GM21737 (cell line): ENCODE results near the gene FRZB.
"Not testable (repeated sequence)": the region's sequence is repeated elsewhere in the genome, so short reads cannot be mapped to it uniquely, and the experiment has no call there.

Source experiments
- ATAC-seq: cut with Tn5 transposase; IDR thresholded peaks from one replicate; pipeline ENCODE4 v1.9.1; 2021; ENCODE audit warnings: mild to moderate bottlenecking, moderate library complexity; ENCODE audit not compliant: unreplicated experiment

FRZB gene

DNA sequence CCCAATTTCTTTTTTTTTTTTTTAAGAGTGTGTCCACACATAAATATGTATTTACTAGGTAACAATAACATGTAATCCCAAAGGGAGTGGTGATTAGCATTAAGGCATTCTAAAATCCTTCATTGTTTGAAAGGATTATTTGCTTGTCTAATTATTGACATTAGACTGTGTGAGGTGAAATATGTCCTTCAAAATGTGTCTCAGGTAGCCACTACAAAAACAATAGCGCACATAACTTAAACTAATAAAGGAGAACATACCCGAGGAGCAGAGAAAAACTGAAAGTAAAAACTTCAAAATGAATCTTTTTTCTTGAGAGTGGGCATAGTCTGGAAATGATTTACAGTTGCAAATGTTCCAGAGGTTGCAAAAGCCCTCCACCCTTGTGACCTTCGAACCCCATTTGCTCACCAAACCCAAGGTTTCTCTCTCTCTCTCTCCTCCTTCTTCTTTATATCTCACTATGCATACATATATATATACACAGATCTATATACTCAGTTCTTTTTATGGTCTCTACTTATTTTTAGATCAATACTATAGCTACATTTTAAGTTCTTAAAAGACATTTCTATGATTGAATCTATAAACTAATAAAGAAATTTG is 24.4 kb upstream of the FRZB start:
- ATAC-seq, result no peak

DNA sequence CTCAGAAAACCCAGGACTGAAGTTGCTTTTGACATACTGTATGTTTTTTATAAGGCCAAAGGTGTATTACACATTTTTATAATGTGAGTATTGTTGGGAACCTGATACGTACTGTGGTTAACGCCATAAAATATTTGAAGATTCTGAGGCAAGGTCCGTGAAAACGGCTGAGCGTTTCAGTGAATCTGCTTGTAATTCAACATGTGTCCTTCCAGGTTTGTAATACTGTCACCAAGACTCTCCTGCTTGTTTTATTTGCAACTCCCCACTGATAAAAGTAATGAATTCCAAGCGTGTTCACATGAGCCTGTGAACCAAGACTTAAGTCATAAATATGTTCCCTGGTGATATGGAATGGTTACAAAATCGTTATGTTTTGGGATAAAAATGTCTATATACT is 23.9 kb upstream of the FRZB start:
- no peak for ATAC-seq

DNA sequence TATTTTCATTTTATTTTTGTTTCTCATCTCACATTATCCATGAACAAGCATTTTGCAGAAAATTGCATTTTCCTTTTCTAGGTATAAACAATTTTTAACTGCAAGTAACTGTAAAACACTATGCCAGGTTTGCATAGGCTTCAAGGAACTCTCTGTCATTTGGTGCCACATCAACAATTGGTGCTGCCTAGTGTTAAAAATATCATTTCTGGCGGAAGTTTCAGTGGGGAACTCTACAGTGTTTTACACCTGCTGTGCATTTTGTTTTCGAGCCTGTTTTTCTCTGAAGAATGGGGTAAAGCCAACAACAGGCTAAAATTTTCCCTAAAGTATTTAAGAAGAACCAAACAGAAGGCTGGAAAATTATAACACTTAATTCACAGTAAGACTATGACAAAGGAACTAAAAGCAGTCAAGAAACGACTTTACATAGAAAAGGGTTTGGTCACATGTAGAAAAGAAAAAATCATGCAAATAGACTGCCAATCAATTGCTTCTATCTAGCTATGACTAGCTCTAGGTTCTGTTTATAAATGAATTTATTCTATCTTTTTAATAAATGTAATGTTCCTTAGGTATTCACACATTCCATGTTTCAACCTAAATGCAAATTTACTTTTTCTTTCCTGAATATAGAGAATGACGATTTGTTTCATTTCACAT is 21.4 kb upstream of the FRZB start:
- no peak for ATAC-seq

GRCh38 chr2:182887093-182887492 is 20.7 kb upstream of the FRZB start:
- no peak for ATAC-seq

GRCh38 chr2:182885771-182886170 is 19.3 kb upstream of the FRZB start:
- no peak for ATAC-seq

DNA sequence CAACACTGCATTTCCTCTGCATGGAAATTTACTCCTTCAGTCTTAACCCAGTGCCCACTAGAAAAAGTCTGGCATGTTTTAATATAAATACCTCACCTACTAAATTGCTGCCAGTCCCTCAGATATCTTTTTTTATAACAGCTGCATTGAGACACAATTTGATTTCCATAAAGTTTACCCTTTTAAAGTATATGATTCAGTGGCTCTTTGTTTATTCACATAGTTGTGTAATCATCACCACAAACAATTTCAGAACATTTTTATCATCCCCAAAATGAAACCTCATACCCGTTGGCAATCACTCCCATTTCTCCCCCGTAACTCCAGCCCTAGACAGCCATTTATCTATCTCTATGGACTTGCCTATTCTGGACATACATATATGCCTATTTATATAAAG is 17.0 kb upstream of the FRZB start:
- no peak for ATAC-seq

GRCh38 chr2:182880100-182880499 is 13.7 kb upstream of the FRZB start:
- not testable (repeated sequence) for ATAC-seq

GRCh38 chr2:182876653-182877052 is 10.2 kb upstream of the FRZB start:
- ATAC-seq, result not testable (repeated sequence)

GRCh38 chr2:182870227-182870626 is 3.8 kb upstream of the FRZB start:
- no peak for ATAC-seq

DNA sequence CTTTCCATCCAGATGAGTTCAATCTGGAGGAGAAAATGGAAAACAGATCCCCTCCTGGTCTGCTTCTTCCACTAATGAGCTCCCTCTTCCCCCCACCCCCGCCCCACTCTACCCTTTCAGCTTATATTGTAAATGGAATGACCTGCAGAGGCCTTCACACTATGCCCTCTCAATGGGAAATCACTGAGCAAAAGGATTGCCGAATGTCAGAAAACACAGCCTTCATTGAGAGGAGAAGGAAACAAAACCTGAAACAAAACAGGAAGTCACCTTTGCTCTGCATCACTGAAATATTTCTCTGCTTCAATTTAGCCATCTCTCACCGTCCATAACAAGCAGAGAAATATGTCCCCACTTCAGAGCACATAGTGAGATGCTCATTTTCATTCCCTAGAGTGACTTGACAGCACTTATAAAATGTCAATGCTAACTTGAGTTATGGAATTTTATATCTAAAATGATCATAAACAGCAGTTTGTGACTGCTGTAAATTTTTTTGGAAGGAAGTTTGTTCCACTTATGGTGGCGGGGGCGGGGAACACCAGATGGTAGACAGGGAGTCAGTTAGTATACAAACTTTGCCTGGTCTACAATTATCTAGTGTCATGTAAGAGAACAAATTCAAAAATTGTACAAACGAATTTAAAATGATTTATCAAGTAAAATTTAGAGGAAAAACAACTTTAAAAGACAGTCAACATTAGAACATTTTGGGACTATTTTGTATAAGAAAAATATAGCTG is 1.8 kb upstream of the FRZB start:
- no peak for ATAC-seq

- ATAC-seq, result no peak
These were observed 1.1 kb upstream of the FRZB start for GRCh38 chr2:182867426-182868053.

DNA sequence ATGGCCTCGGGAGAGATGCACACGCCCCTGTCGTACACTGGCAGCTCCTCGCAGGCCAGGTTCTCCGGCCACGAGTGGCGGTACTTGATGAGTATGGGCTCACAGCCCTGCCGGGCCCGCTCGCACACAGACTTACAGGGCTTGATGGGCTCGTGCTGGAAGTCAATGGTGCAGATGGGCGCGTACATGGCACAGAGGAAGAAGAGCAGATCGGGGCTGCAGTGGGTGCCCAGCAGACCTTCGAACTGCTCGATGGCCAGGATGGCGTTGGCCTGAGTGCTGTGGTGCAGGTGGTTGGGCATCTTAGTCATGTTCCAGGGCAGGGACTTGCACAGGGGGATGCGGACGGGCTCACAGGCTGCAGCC is 359 bp downstream of the FRZB start:
- ATAC-seq, result no peak

DNA sequence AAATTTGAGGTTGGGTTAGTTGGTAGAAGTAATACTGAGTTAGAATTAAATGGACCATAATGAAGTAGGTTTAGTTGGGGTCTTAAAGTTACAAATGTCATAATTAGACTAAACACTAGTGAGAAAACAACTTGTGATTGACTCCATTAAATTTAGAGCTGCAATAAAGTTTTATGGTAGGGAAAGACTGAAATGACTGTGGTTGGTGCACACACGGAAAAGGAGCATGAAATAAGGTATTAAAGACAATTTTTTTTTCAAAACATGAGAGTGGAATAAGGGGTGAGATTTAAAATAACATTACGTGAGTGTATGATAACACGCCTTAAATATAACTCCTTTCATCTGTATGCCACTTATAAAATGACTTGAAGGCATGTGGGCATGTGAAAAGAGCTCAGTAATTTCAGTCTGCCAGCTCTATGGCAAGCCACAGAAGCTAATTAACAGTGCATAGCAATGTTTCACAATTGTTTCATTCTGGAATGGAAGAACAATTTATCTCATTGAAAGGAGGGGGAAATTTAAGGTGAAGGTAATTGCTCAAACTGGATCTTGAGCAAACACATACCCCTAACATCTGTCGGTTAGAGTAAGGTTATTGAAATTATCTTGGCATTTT is 1.4 kb downstream of the FRZB start:
- ATAC-seq, result no peak

GRCh38 chr2:182863642-182864041 is 2.8 kb downstream of the FRZB start:
- ATAC-seq, result no peak

DNA sequence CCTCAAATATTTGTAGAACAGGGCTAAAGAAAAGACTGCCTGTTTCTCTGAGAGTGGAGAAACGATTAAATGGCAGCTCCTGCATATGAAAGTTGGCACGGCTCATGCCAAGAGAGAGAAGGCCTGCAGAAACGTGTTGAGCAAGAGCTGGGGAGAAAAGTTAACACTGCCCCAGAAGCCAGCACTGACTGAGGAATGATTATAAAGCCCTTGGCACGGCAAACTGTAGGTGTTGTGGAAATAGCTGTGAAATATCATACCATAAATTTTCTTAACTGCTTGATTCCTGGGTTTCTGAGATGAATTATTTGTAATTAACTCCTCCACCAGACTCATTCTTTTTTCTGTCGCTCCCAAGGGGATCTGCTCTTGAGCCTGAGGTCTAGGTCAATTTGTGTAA is 4.3 kb downstream of the FRZB start:
- ATAC-seq, result no peak

DNA sequence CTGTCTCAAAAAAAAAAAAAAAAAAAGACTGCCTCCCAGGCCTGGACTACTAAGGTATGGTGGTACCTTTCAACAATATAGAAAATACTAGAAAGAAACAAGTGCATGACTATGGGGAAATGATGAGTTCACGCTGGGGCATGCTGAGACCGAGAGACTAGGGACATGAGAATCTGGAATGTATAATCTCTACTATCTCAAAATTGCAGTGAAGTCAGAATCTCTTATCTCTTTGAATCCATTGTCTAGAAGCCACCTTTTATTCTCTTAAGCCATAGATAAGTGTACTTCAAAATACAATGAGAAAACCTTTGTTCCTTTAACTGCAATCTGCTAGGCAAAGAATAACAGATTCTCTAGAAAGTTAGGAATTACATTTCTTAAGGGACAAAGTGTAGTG is 5.6 kb downstream of the FRZB start:
- ATAC-seq, result no peak

DNA sequence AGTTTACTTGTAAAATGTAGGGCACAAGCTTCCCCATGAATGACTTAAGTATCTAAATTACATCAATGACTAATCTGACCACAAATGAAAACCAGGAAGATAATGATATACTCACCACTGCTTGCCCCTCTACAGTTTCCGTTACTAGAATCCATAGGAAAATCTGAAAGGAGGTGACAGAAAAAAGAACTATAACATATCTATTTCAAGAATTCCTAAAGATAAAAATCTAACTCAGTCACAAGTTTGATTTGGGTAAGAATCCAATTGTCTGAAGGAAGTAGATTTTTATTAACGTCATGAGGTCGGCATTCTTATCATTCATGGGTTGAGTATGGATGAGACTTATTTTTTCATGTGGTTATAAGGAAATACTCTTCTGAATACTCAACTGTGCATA is 7.8 kb downstream of the FRZB start:
- no peak for ATAC-seq

GRCh38 chr2:182855376-182855775 is 11.1 kb downstream of the FRZB start:
- ATAC-seq, result no peak

DNA sequence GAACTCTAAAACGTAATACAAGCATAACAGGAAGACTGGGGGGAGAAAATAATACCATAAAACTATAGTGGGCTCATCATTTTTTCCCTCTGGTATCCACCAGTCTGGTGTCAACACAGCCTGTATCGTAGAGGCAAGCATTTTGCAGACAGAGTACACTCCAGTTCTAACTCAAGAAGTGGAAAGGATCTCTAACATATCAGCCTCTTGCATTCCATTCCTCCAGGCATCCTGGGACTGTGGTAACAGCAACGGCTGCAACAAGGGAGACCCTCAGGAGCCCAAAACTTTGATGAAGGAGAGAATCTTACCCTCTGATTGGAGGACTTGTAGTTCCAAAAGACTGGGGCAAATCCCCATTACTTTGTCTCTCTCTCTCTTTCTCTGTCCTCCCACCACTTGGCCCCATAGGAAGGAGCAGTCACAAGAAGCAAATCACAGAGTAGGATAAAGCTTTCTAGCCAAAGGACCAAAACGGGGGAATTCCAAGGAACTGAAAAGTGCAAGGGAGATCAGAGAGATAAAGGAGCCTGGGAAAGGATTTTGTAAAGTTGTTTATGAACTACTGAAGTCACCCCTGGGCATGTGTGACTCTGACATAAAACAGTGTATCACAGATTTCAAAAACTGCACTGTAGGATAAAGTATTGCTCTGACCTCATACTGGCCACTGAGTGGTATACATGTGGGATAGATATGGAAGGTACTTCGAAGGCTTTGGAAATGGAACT is 11.9 kb downstream of the FRZB start:
- no peak for ATAC-seq

GRCh38 chr2:182852801-182853200 is 13.6 kb downstream of the FRZB start:
- no peak for ATAC-seq

DNA sequence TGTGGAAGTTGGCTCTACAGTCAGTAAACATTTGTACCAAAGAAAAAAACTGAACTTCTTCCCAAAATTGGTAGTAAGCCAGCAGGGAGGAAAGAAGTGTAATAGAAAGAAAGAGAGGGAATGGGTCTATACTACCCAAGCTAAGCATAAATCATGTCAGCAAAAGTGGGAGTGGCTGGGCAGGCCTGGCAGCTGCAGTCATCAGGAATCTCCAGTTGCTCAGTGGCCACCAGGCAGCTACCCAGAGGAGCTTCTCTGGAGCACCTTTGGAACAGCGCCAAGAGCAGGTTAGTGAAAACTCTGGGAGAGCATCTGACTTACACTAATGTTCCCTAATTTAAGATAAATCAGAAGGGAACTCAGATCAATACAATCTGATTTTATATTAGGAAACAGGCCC is 14.3 kb downstream of the FRZB start:
- ATAC-seq, result no peak
